ENCODE data around the gene HS1BP3. TPM values are rescaled to one million over a fixed set of nuclear protein-coding genes. Genes with fewer than 3 reads are reported as not detected.

Gene HS1BP3
- total RNA-seq, 2 experiments from 2014 or later, result 8.8 to 10.1 TPM

- no peak overlapping the region for H3K27ac Mint-ChIP-seq
- no peak for TF ChIP-seq CTCF (IDR thresholded peaks at IDR 0.05)
- Histone ChIP-seq H3K27ac (ENCODE audit: low read depth in 1 of 2, low read length in 2 of 2) (no peak overlapping the region), H3K4me1 (ENCODE audit: insufficient read depth, low read length) (peaks cover 2% of the 10 kb centered on the region), H3K9me3 (ENCODE audit: control insufficient read depth in 1 of 2, insufficient read depth in 1 of 2, low read length in 2 of 2) (no peaks in the 10 kb centered on the region), H3K4me3 (ENCODE audit: low read length) (no peak overlapping the region), H3K27me3 (ENCODE audit: control insufficient read depth in 1 of 2, insufficient read depth in 2 of 2, low read length in 2 of 2) (no peaks in the 10 kb centered on the region), H3K36me3 (ENCODE audit: insufficient read depth, low read length) (peaks cover 55% of the 10 kb centered on the region)
- intact Hi-C loops (cut with DNase I, micrococcal nuclease), result no loop called here
- CTCF ChIA-PET, result no interaction called here
- no peaks in the 10 kb centered on the region for H3K9me3 Mint-ChIP-seq
- POLR2A ChIA-PET, result no interaction called here
- ATAC-seq (ENCODE audit: poor library complexity), result no peak
- no peak overlapping the region for H3K4me3 Mint-ChIP-seq
- peaks cover 57% of the 10 kb centered on the region for H3K36me3 Mint-ChIP-seq (ENCODE audit: low read depth)
- H3K4me1 Mint-ChIP-seq (ENCODE audit: low read depth), result no peaks in the 10 kb centered on the region
- no peak for DNase-seq
- no peaks in the 10 kb centered on the region for H3K27me3 Mint-ChIP-seq
These were observed 13.8 kb downstream of the HS1BP3 start for GRCh38 chr2:20637147-20637546.

GRCh38 chr2:20635675-20636584 lies 15.0 kb downstream of the HS1BP3 start:
- intact Hi-C loops (cut with DNase I, micrococcal nuclease), result no loop called here

GRCh38 chr2:20635113-20635510 lies 15.8 kb downstream of the HS1BP3 start:
- POLR2A ChIA-PET, result no interaction called here
- H3K9me3 ChIP-seq (ENCODE audit: control insufficient read depth in 1 of 2, insufficient read depth in 1 of 2, low read length in 2 of 2), result no peaks in the 10 kb centered on the region
- H3K27ac ChIP-seq (ENCODE audit: low read depth in 1 of 2, low read length in 2 of 2), result no peak overlapping the region
- no peak for DNase-seq
- H3K4me3 ChIP-seq (ENCODE audit: low read length), result no peak overlapping the region
- TF ChIP-seq CTCF (IDR thresholded peaks at IDR 0.05), result no peak
- no peaks in the 10 kb centered on the region for H3K9me3 Mint-ChIP-seq
- intact Hi-C loops (cut with DNase I, micrococcal nuclease), result no loop called here
- peaks cover 45% of the 10 kb centered on the region for H3K36me3 Mint-ChIP-seq (ENCODE audit: low read depth)
- H3K27ac Mint-ChIP-seq, result no peak overlapping the region
- H3K27me3 Mint-ChIP-seq, result no peaks in the 10 kb centered on the region
- H3K36me3 ChIP-seq (ENCODE audit: insufficient read depth, low read length), result peaks cover 41% of the 10 kb centered on the region
- no peaks in the 10 kb centered on the region for H3K4me1 Mint-ChIP-seq (ENCODE audit: low read depth)
- CTCF ChIA-PET, result interaction anchor here (1.2 to 1.6 kb wide), 2 partner anchors 16 to 188 kb away, joined by 4 to 5 read pairs; partner anchors contain the start of genes HS1BP3 and RHOB
- no peaks in the 10 kb centered on the region for H3K27me3 ChIP-seq (ENCODE audit: control insufficient read depth in 1 of 2, insufficient read depth in 2 of 2, low read length in 2 of 2)
- H3K4me1 ChIP-seq (ENCODE audit: insufficient read depth, low read length), result no peaks in the 10 kb centered on the region
- no peak for ATAC-seq (ENCODE audit: poor library complexity)
- H3K4me3 Mint-ChIP-seq, result no peak overlapping the region

More at GRCh38 chr2:20635675-20636584, 15.0 kb downstream of the HS1BP3 start:
- ATAC-seq (ENCODE audit: poor library complexity), result peak; percentile 71
- Histone ChIP-seq H3K9me3 (ENCODE audit: control insufficient read depth in 1 of 2, insufficient read depth in 1 of 2, low read length in 2 of 2) (no peaks in the 10 kb centered on the region), H3K27me3 (ENCODE audit: control insufficient read depth in 1 of 2, insufficient read depth in 2 of 2, low read length in 2 of 2) (no peaks in the 10 kb centered on the region), H3K36me3 (ENCODE audit: insufficient read depth, low read length) (peaks cover 48% of the 10 kb centered on the region), H3K27ac (ENCODE audit: low read depth in 1 of 2, low read length in 2 of 2) (no peak overlapping the region), H3K4me1 (ENCODE audit: insufficient read depth, low read length) (no peaks in the 10 kb centered on the region), H3K4me3 (ENCODE audit: low read length) (no peak overlapping the region)
- H3K9me3 Mint-ChIP-seq, result no peaks in the 10 kb centered on the region
- ChIA-PET POLR2A (no interaction called here), CTCF (interaction anchor here (1.2 to 1.6 kb wide), 2 partner anchors 15 to 189 kb away, joined by 4 to 5 read pairs; partner anchors contain the start of genes HS1BP3 and RHOB)
- no peak overlapping the region for H3K27ac Mint-ChIP-seq
- no peak for TF ChIP-seq CTCF (IDR thresholded peaks at IDR 0.05)
- H3K4me1 Mint-ChIP-seq (ENCODE audit: low read depth), result no peaks in the 10 kb centered on the region
- DNase-seq, result peak in 9 of 14 experiments; percentile 14 to 57 (median 24)
- peaks cover 51% of the 10 kb centered on the region for H3K36me3 Mint-ChIP-seq (ENCODE audit: low read depth)
- no peak overlapping the region for H3K4me3 Mint-ChIP-seq
- H3K27me3 Mint-ChIP-seq, result no peaks in the 10 kb centered on the region

Measured in CD4-positive, alpha-beta T cell (primary cell).